GM12878 (cell line): Measurements from ENCODE around the gene GCK. TPM values are rescaled to one million over a fixed set of nuclear protein-coding genes. Genes with fewer than 3 reads are reported as not detected.

Experiments
- ATAC-seq: fragments of 200-7000 bp; cut with Tn5 transposase; 3 replicates; pipeline ENCODE4 v1.9.1; 2020; ENCODE audit warnings: mild to moderate bottlenecking, moderate library complexity
- BruUV-seq: library from RNA; stranded (reverse); fragments of 400-500 nt; replicated peaks from 2 replicates; lab custom pipeline; 2021; lab: Mats Ljungman, UMichigan
- CTCF ChIA-PET: fragments of 300-600 bp; sonication (Branson Sonifier 250); formaldehyde crosslinking; extraction: SDS; loops from one replicate; lab custom pipeline; 2021; ENCODE audit warnings: inconsistent platforms; lab: Yijun Ruan, JAX
- POLR2A ChIA-PET: fragments of 350-600 bp; formaldehyde crosslinking; extraction: SDS; loops from one replicate; lab custom pipeline; 2021; ENCODE audit warnings: inconsistent platforms; lab: Charles Lee
- RAD21 ChIA-PET: fragments of 300-600 bp; sonication (Branson Sonifier 250); formaldehyde crosslinking; loops from one replicate; lab custom pipeline; 2023; ENCODE audit warnings: antibody characterized with exemption; ENCODE audit not compliant: unreplicated experiment; lab: Charles Lee
- SMC1A ChIA-PET: fragments of 300-600 bp; sonication (Branson Sonifier 250); formaldehyde crosslinking; loops from one replicate; lab custom pipeline; 2023; ENCODE audit not compliant: unreplicated experiment, uncharacterized antibody; lab: Charles Lee
- DNase-seq: peaks from one replicate; pipeline ENCODE4 v3.0.0-alpha.2; 2011; ENCODE audit warnings: low read depth, low spot score
- FAIRE-seq: peaks from 3 replicates; lab custom pipeline; 2011; peaks lifted over from hg19 to GRCh38; lab: Jason Lieb, UNC
- H2AFZ ChIP-seq: 2 replicates; pipeline ENCODE4 v1.6.0; 2011; ENCODE audit warnings: low read depth, low read length, control low read depth; ENCODE audit not compliant: control insufficient read depth
- H3K27ac ChIP-seq: 2 replicates; pipeline ENCODE4 v1.5.1; 2011; ENCODE audit warnings: control low read depth; ENCODE audit not compliant: control insufficient read depth, insufficient read depth
- H3K27me3 ChIP-seq, 2 experiments: replicated peaks in 1 of 2; 2 replicates each; pipeline versions ENCODE4 v1.6.0 to v1.6.1; 2011; ENCODE audit warnings: low read length in 1 of 2; ENCODE audit not compliant: control insufficient read depth in 2 of 2, insufficient read depth in 2 of 2
- H3K36me3 ChIP-seq, 2 experiments: 2 replicates each; pipeline ENCODE4 v1.5.1; 2011; ENCODE audit warnings: low read length in 1 of 2; ENCODE audit not compliant: control insufficient read depth in 2 of 2, insufficient read depth in 2 of 2
- H3K4me1 ChIP-seq: 2 replicates; pipeline ENCODE4 v1.6.1; 2011; ENCODE audit warnings: mild to moderate bottlenecking, low read length, moderate library complexity, mixed read lengths; ENCODE audit not compliant: control insufficient read depth, insufficient read depth
- H3K4me2 ChIP-seq: 2 replicates; pipeline ENCODE4 v1.6.0; 2011; ENCODE audit warnings: control low read depth; ENCODE audit not compliant: control insufficient read depth, insufficient read depth
- H3K4me3 ChIP-seq: fragments of 200-600 bp; sonication (generic); 2 replicates; pipeline ENCODE4 v1.5.1; 2016
- H3K79me2 ChIP-seq: 2 replicates; pipeline ENCODE4 v1.6.0; 2011; ENCODE audit warnings: low read length; ENCODE audit not compliant: control insufficient read depth, insufficient read depth
- H3K9ac ChIP-seq: 2 replicates; pipeline ENCODE4 v1.8.0; 2011; ENCODE audit warnings: low read length, control low read depth, mixed read lengths; ENCODE audit not compliant: control insufficient read depth, insufficient read depth
- H3K9me3 ChIP-seq: replicated peaks from 3 replicates; pipeline ENCODE4 v1.5.1; 2011; ENCODE audit warnings: mild to moderate bottlenecking, low read length; ENCODE audit not compliant: control insufficient read depth, insufficient read depth
- H4K20me1 ChIP-seq: 2 replicates; pipeline ENCODE4 v1.6.0; 2011; ENCODE audit not compliant: control insufficient read depth, insufficient read depth
- ATF7 ChIP-seq: fragments of 450-650 bp; IDR thresholded peaks from 2 replicates; pipeline ENCODE4 v1.6.1; 2016; ENCODE audit warnings: low read depth, mild to moderate bottlenecking
- CHD4 ChIP-seq: fragments of 200-600 bp; sonication (generic); IDR thresholded peaks from 2 replicates; pipeline ENCODE4 v1.6.1; 2016; ENCODE audit warnings: mild to moderate bottlenecking
- FOS ChIP-seq: IDR thresholded peaks from 3 replicates; pipeline ENCODE4 v1.6.1; 2011; ENCODE audit warnings: borderline replicate concordance; ENCODE audit not compliant: insufficient read length; ENCODE audit errors: extremely low read depth
- FOXM1 ChIP-seq: IDR thresholded peaks from 2 replicates; pipeline ENCODE4 v1.6.1; 2012; ENCODE audit warnings: low read depth, mild to moderate bottlenecking, inconsistent platforms, low read length, moderate library complexity
- HDAC2 ChIP-seq: fragments of 200-600 bp; sonication (generic); IDR thresholded peaks from 2 replicates; pipeline ENCODE4 v1.6.1; 2017
- HDAC6 ChIP-seq: fragments of 200-600 bp; sonication (generic); IDR thresholded peaks from one replicate; pipeline ENCODE4 v1.8.0; 2017; ENCODE audit warnings: antibody characterized with exemption; ENCODE audit not compliant: unreplicated experiment
- IKZF2 ChIP-seq, 2 experiments: fragments of 450-650 bp; IDR thresholded peaks; 2 replicates each; pipeline ENCODE4 v1.6.1; 2017; ENCODE audit warnings: mild to moderate bottlenecking in 2 of 2, moderate library complexity in 2 of 2
- IRF5 ChIP-seq: fragments of 450-650 bp; IDR thresholded peaks from 2 replicates; pipeline ENCODE4 v1.6.1; 2017; ENCODE audit warnings: borderline replicate concordance
- NFXL1 ChIP-seq: fragments of 450-650 bp; IDR thresholded peaks from 2 replicates; pipeline ENCODE4 v1.6.1; 2017; ENCODE audit warnings: antibody characterized with exemption, mild to moderate bottlenecking, borderline replicate concordance
- PAX5 ChIP-seq: IDR thresholded peaks from 2 replicates; pipeline ENCODE4 v1.6.1; 2011; ENCODE audit warnings: low read depth, low read length, borderline replicate concordance
- RFX5 ChIP-seq: IDR thresholded peaks from 2 replicates; pipeline ENCODE4 v1.6.1; 2011; ENCODE audit warnings: low read depth, low read length, improper control_type of control experiment
- SMAD1 ChIP-seq: fragments of 450-650 bp; IDR thresholded peaks from 2 replicates; pipeline ENCODE4 v1.6.1; 2018; ENCODE audit warnings: mild to moderate bottlenecking, low read depth; ENCODE audit not compliant: partially characterized antibody
- SMC3 ChIP-seq: IDR thresholded peaks from 2 replicates; pipeline ENCODE4 v1.6.1; 2011; ENCODE audit warnings: low read length, improper control_type of control experiment, borderline replicate concordance
- ZBTB11 ChIP-seq: fragments of 450-650 bp; formaldehyde crosslinking; IDR thresholded peaks from 2 replicates; pipeline ENCODE4 v1.5.0; 2022; ENCODE audit warnings: mild to moderate bottlenecking, missing genetic modification characterization
- ZBTB40 ChIP-seq: fragments of 450-650 bp; IDR thresholded peaks from 2 replicates; pipeline ENCODE4 v1.6.1; 2016; ENCODE audit warnings: mild to moderate bottlenecking, moderate library complexity, borderline replicate concordance
- ZSCAN29 ChIP-seq: fragments of 450-650 bp; IDR thresholded peaks from 2 replicates; pipeline ENCODE4 v1.6.1; 2017; ENCODE audit warnings: mild to moderate bottlenecking, moderate library complexity
- WGBS: methylation state at CpG from one replicate; pipeline ENCODE4 v1.1.6; 2016; ENCODE audit warnings: low lambda C conversion rate; ENCODE audit not compliant: insufficient replicate concordance, insufficient coverage; ENCODE audit errors: missing lambda C conversion rate; 5-methylcytosine and 5-hydroxymethylcytosine counted together
- in situ Hi-C: fragments of 300-500 bp; cut with MboI; formaldehyde crosslinking; loops from 9 replicates; pipeline ENCODE4 v1.14.3; 2018; ENCODE audit warnings: mixed read lengths
- intact Hi-C: fragments of 100-400 bp; cut with micrococcal nuclease; formaldehyde crosslinking; loops from one replicate; pipeline ENCODE4 v1.14.2; 2022; ENCODE audit not compliant: unreplicated experiment
- polyA plus RNA-seq, 11 experiments: library from polyadenylated mRNA; depleted of rRNA in 4 of 11; unstranded in 6 of 11; stranded (reverse) in 5 of 11; fragments of >200 nt; fragmentation: Nextera tagmentation in 4 of 11; fragmentation: Illumina TruSeq in 1 of 11; extraction: Ambion mirVana in 4 of 11; extraction: Trizol in 1 of 11; gene quantifications; 1 replicate in 1 of 11; 2 replicates in 10 of 11; pipeline versions ENCODE4 v1.2.1 to v1.2.3, GENCODE V29; 2011 to 2016; ENCODE audit warnings: inconsistent platforms in 2 of 11, missing spikeins in 2 of 11, low read depth in 1 of 11
- total RNA-seq, 4 experiments: library from RNA; depleted of rRNA in 3 of 4; stranded (reverse); fragments of >200 nt in 3 of 4; fragmentation: Illumina TruSeq in 1 of 4; extraction: Trizol in 1 of 4; gene quantifications; 2 replicates each; pipeline versions ENCODE4 v1.2.1 to v1.2.3, GENCODE V29; 2013 to 2021

The GCK gene
- total and polyA plus RNA-seq, 10 of the 15 experiments (the other 5 are each of a cell fraction or from before 2014, with no cell fraction given) = 0.06 to 0.16 TPM; not detected in 8

GRCh38 chr7:44216019-44216418 is 26.8 kb upstream of the GCK start:
- Histone ChIP-seq H3K4me3 (no peak overlapping the region), H3K36me3 (peaks cover 10 to 12% of the 10 kb centered on the region in 2 experiments), H3K27me3 (no peaks in the 10 kb centered on the region), H4K20me1 (no peaks in the 10 kb centered on the region; the same call in 1 of the 2 replicates), H3K27ac (no peak overlapping the region), H3K9ac (no peak overlapping the region), H3K79me2 (no peaks in the 10 kb centered on the region), H3K4me2 (no peak overlapping the region), H3K9me3 (no peaks in the 10 kb centered on the region), H3K4me1 (peaks cover 7% of the 10 kb centered on the region), H2AFZ (no peak overlapping the region)
- intact Hi-C loops = no loop called here
- no TSS peak for BruUV-seq
- RAD21 ChIA-PET = no interaction called here
- POLR2A ChIA-PET = no interaction called here
- no peak for DNase-seq
- FAIRE-seq = no peak
- CTCF ChIA-PET = no interaction called here
- SMC1A ChIA-PET = no interaction called here
- ATAC-seq = no peak
- in situ Hi-C loops = no loop called here
- 75% methylated on average over 8 of the region's 8 CpGs for WGBS
- TF ChIP-seq IKZF2 (IDR thresholded peaks at IDR 0.05) (no peak), IRF5 (no peak), HDAC2 (no peak), FOXM1 (no peak), HDAC6 (no peak), CHD4 (no peak), ATF7 (no peak), SMC3 (no peak), ZSCAN29 (no peak), RFX5 (no peak), ZBTB40 (no peak), FOS (no peak), SMAD1 (no peak), ZBTB11 (CRISPR knock-in tag) (no peak), PAX5 (no peak), NFXL1 (no peak)
